Loucy (cell line): ENCODE data around the gene MAK.

Source experiments
- H2AFZ ChIP-seq: fragments of 200-600 bp; sonication (generic); 2 replicates; pipeline ENCODE4 v1.6.0; 2016; ENCODE audit warnings: antibody characterized with exemption, mild to moderate bottlenecking, low read length, moderate library complexity
- H3F3A ChIP-seq: fragments of 200-600 bp; 2 replicates; pipeline ENCODE4 v1.6.0; 2016; ENCODE audit warnings: antibody characterized with exemption, low read depth, mild to moderate bottlenecking
- H3K27me3 ChIP-seq: fragments of 200-600 bp; sonication (generic); 2 replicates; pipeline ENCODE4 v1.6.1; 2014; ENCODE audit warnings: low read length, mild to moderate bottlenecking; ENCODE audit not compliant: insufficient read depth, poor library complexity, severe bottlenecking
- H3K36me3 ChIP-seq: fragments of 200-600 bp; sonication (generic); 2 replicates; pipeline ENCODE4 v1.6.1; 2016; ENCODE audit warnings: low read length; ENCODE audit not compliant: insufficient read depth
- H3K4me1 ChIP-seq: fragments of 200-600 bp; sonication (generic); 2 replicates; pipeline ENCODE4 v1.5.1; 2014; ENCODE audit warnings: low read length, mild to moderate bottlenecking; ENCODE audit not compliant: insufficient read depth, poor library complexity, severe bottlenecking
- H3K4me2 ChIP-seq: fragments of 200-600 bp; sonication (generic); 2 replicates; pipeline ENCODE4 v1.6.0; 2014; ENCODE audit warnings: antibody characterized with exemption, low read length, low read depth, mild to moderate bottlenecking; ENCODE audit not compliant: poor library complexity, severe bottlenecking
- H3K4me3 ChIP-seq: fragments of 200-600 bp; sonication (generic); 2 replicates; pipeline ENCODE4 v1.5.1; 2014; ENCODE audit warnings: low read length, mild to moderate bottlenecking, mixed read lengths; ENCODE audit not compliant: poor library complexity, severe bottlenecking
- H3K79me2 ChIP-seq: fragments of 200-600 bp; sonication (generic); 2 replicates; pipeline ENCODE4 v1.6.1; 2014; ENCODE audit warnings: low read length; ENCODE audit not compliant: insufficient read depth
- H3K9ac ChIP-seq: fragments of 200-600 bp; sonication (generic); 2 replicates; pipeline ENCODE4 v1.6.0; 2014; ENCODE audit warnings: mild to moderate bottlenecking, low read depth, low read length, moderate library complexity; ENCODE audit not compliant: poor library complexity, severe bottlenecking
- H3K9me2 ChIP-seq: fragments of 200-600 bp; sonication (generic); replicated peaks from 2 replicates; pipeline ENCODE4 v1.6.1; 2016; ENCODE audit warnings: low read depth, low read length, mixed read lengths
- H3K9me3 ChIP-seq: fragments of 200-600 bp; sonication (generic); 2 replicates; pipeline ENCODE4 v1.6.1; 2014; ENCODE audit warnings: mild to moderate bottlenecking, antibody characterized with exemption, low read length, low read depth; ENCODE audit not compliant: insufficient read depth
- H4K20me1 ChIP-seq: fragments of 200-600 bp; sonication (generic); 2 replicates; pipeline ENCODE4 v1.6.0; 2014; ENCODE audit warnings: antibody characterized with exemption, low read length, mild to moderate bottlenecking; ENCODE audit not compliant: insufficient read depth, poor library complexity, severe bottlenecking
- EZH2phosphoT487 ChIP-seq: fragments of 200-600 bp; IDR thresholded peaks from 2 replicates; pipeline ENCODE4 v1.6.1; 2018; ENCODE audit warnings: antibody characterized with exemption, mild to moderate bottlenecking, moderate library complexity, borderline replicate concordance
- TF ChIP-seq, protein P1 (sequence below): fragments of 200-600 bp; sonication (generic); conservative IDR thresholded peaks from 2 replicates; pipeline ENCODE4 v1.5.1; 2014; ENCODE audit warnings: mild to moderate bottlenecking, antibody characterized with exemption, low read length

MAK gene

DNA sequence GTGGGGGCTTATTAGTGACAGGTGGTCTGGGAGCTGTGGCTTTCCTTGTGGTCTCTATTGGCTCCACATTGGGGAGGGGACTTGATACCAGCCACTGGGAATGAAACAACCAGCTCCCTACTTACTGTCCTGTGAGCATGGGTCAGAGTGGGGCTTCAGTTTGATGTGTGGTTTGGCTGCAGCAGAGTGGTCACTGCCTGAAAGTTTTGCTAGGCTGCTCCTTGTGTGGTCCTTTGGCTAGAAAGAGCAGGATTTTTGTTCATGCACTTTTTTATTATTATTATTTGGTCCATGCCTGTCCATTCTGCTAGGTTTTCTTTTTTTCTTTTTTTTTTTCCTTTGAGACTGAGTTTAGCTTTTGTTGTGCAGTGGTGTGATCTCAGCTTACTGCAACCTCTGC lies 98.3 kb downstream of the MAK start:
- no peaks in the 10 kb centered on the region for H3K79me2 ChIP-seq
- H2AFZ ChIP-seq, result no peak overlapping the region
- no peak overlapping the region for H3K9ac ChIP-seq
- H3K4me2 ChIP-seq, result no peak overlapping the region
- H3K4me3 ChIP-seq, result no peak overlapping the region
- H3K4me1 ChIP-seq, result no peaks in the 10 kb centered on the region
- H3K36me3 ChIP-seq, result no peaks in the 10 kb centered on the region
- H3F3A ChIP-seq, result no peaks in the 10 kb centered on the region
- no peaks in the 10 kb centered on the region for H3K9me3 ChIP-seq
- H3K9me2 ChIP-seq, result no peaks in the 10 kb centered on the region
- no peaks in the 10 kb centered on the region for H4K20me1 ChIP-seq
- H3K27me3 ChIP-seq, result no peaks in the 10 kb centered on the region
- TF ChIP-seq EZH2phosphoT487, result no peak
- TF ChIP-seq, protein P1, sequence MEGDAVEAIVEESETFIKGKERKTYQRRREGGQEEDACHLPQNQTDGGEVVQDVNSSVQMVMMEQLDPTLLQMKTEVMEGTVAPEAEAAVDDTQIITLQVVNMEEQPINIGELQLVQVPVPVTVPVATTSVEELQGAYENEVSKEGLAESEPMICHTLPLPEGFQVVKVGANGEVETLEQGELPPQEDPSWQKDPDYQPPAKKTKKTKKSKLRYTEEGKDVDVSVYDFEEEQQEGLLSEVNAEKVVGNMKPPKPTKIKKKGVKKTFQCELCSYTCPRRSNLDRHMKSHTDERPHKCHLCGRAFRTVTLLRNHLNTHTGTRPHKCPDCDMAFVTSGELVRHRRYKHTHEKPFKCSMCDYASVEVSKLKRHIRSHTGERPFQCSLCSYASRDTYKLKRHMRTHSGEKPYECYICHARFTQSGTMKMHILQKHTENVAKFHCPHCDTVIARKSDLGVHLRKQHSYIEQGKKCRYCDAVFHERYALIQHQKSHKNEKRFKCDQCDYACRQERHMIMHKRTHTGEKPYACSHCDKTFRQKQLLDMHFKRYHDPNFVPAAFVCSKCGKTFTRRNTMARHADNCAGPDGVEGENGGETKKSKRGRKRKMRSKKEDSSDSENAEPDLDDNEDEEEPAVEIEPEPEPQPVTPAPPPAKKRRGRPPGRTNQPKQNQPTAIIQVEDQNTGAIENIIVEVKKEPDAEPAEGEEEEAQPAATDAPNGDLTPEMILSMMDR, result no peak

DNA sequence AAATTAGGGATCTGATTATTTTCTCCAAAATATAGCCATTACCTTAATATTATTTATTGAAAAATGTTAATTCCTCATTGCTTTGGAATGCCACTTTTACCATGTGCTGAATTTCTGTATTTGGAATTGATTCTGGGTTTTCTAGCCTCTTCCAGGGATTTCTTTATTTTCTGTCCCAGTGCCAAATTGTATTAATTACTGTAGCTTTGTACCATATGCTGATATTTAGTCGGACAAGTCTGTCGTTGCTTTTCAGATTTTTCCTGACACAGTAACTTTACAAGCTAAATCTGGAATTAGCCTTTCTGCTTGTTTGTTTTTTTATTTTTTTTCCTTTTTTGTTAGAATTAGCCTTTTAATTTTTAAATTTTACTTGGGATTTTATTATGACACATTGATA lies 101.6 kb downstream of the MAK start:
- H3F3A ChIP-seq, result peaks cover 11% of the 10 kb centered on the region; the same call in 1 of the 2 replicates
- no peak overlapping the region for H2AFZ ChIP-seq
- TF ChIP-seq, protein P1, result no peak
- TF ChIP-seq EZH2phosphoT487, result no peak
- no peaks in the 10 kb centered on the region for H4K20me1 ChIP-seq
- peaks cover 17% of the 10 kb centered on the region for H3K4me1 ChIP-seq
- no peaks in the 10 kb centered on the region for H3K9me3 ChIP-seq
- H3K4me2 ChIP-seq, result no peak overlapping the region
- H3K36me3 ChIP-seq, result no peaks in the 10 kb centered on the region
- H3K9me2 ChIP-seq, result no peaks in the 10 kb centered on the region
- H3K79me2 ChIP-seq, result no peaks in the 10 kb centered on the region
- no peaks in the 10 kb centered on the region for H3K27me3 ChIP-seq
- H3K4me3 ChIP-seq, result no peak overlapping the region
- no peak overlapping the region for H3K9ac ChIP-seq

DNA sequence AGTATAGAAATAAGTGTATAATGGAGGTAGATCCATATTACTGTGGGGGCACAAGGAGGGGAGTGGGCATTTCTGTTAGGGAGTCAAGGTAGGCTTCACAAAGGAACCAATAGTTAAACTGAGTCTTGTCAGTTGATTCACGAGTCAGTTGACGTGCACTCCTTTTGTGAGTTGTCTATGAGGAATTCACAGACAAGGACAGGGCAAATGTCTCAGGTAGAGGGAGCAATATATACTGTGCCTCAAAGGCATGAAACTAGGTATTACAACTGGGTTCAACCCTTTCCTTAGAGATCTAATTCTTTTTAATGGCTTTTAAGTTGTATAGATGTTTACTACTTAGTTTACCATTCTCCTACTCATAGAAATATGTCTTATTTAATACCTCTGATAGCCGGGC lies 104.5 kb downstream of the MAK start:
- no peak for TF ChIP-seq EZH2phosphoT487
- TF ChIP-seq, protein P1, result no peak
- H3K9ac ChIP-seq, result no peak overlapping the region
- H3K27me3 ChIP-seq, result no peaks in the 10 kb centered on the region
- no peaks in the 10 kb centered on the region for H3K36me3 ChIP-seq
- no peaks in the 10 kb centered on the region for H3K9me3 ChIP-seq
- peak overlapping the region; percentile 84 for H3K4me2 ChIP-seq
- H4K20me1 ChIP-seq, result no peaks in the 10 kb centered on the region
- peaks cover 11% of the 10 kb centered on the region; the same call in 1 of the 2 replicates for H3F3A ChIP-seq
- peak overlapping the region; percentile 67 for H3K4me3 ChIP-seq
- no peaks in the 10 kb centered on the region for H3K79me2 ChIP-seq
- no peaks in the 10 kb centered on the region for H3K9me2 ChIP-seq
- peaks cover 17% of the 10 kb centered on the region for H3K4me1 ChIP-seq
- peak overlapping the region; percentile 20; the same call in 1 of the 2 replicates for H2AFZ ChIP-seq
